ENCODE results near the gene ANO6. TPM values are rescaled to one million over a fixed set of nuclear protein-coding genes. Genes with fewer than 3 reads are reported as not detected.

Gene ANO6
- total RNA-seq, 1 donor from 2014 or later, result 24.1 TPM

GRCh38 chr12:45217846-45218245 lies 2.0 kb downstream of the ANO6 start:
- DNase-seq, result no peak
- Mint-ChIP-seq H3K27ac (no peak overlapping the region), H3K27me3 (no peaks in the 10 kb centered on the region), H3K36me3 (ENCODE audit: low read depth) (peaks cover 10% of the 10 kb centered on the region), H3K4me1 (peaks cover 38% of the 10 kb centered on the region), H3K4me3 (peak overlapping the region; percentile 93), H3K9me3 (no peaks in the 10 kb centered on the region)
- intact Hi-C loops (cut with micrococcal nuclease), result loop anchor here (2.0 to 5.0 kb wide), 3 partner anchors 46 to 774 kb away; partner anchors contain the start of gene SCAF11

DNA sequence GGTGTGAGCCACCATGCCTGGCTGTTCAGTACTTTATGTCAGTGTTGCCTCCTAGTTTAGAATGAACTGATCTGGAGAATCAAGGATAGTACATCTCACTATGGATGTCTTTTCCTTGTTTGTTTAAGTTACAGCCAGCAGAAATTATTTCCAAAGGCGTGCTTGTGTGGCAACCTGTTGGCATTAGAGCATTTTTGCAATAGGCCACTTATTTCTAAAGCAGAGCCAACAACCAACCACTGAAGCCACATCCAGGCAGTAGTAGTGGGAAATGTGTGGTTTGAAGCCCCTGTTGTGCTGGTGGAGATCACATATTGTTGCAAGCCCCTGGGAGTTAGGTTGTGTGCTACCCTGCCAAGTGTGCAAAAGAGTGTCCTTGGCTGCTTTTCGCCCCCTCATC lies 3.7 kb downstream of the ANO6 start:
- Mint-ChIP-seq H3K4me1 (peaks cover 39% of the 10 kb centered on the region), H3K27me3 (no peaks in the 10 kb centered on the region), H3K4me3 (no peak overlapping the region), H3K27ac (no peak overlapping the region), H3K36me3 (ENCODE audit: low read depth) (peaks cover 10% of the 10 kb centered on the region), H3K9me3 (no peaks in the 10 kb centered on the region)
- DNase-seq, result no peak
- intact Hi-C loops (cut with micrococcal nuclease), result loop anchor here (5.0 kb wide), 2 partner anchors 47 to 773 kb away; partner anchors contain the start of gene SCAF11

DNA sequence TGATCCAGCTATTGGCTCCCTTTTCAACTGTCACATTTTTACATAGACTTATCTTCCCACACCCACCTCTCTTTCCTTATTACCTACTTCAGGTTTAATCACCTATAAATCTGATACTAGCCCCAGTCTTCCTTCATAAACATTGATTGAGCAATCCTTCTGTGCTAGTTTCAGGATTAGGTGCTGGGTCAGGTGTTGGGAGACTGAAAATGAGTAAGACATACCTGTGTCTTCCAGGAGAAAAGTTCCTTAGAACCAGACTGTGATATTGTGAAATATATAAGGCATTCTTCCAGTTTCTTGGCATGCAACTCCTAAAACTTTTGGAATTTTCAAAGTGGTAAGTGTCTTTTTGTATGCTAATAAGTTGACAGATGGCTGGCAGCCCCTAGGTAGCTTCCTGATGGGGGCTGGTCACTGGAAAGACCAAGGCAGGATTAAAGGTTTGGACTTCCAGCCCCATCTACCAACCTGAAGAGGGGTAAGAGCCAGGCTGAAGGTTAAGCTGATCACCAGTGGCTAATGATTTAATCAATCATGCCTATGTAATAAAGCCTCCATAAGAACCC lies 4.6 kb downstream of the ANO6 start:
- H3K27ac Mint-ChIP-seq, result no peak overlapping the region
- peaks cover 34% of the 10 kb centered on the region for H3K4me1 Mint-ChIP-seq
- intact Hi-C loops (cut with micrococcal nuclease), result no loop called here
- H3K4me3 Mint-ChIP-seq, result no peak overlapping the region
- H3K27me3 Mint-ChIP-seq, result no peaks in the 10 kb centered on the region
- H3K36me3 Mint-ChIP-seq (ENCODE audit: low read depth), result peaks cover 12% of the 10 kb centered on the region
- no peak for DNase-seq
- H3K9me3 Mint-ChIP-seq, result no peaks in the 10 kb centered on the region

- peaks cover 16% of the 10 kb centered on the region for H3K36me3 Mint-ChIP-seq (ENCODE audit: low read depth)
- H3K4me3 Mint-ChIP-seq, result no peak overlapping the region
- no peak for DNase-seq
- H3K9me3 Mint-ChIP-seq, result no peaks in the 10 kb centered on the region
- H3K4me1 Mint-ChIP-seq, result peaks cover 30% of the 10 kb centered on the region
- no peak overlapping the region for H3K27ac Mint-ChIP-seq
- H3K27me3 Mint-ChIP-seq, result no peaks in the 10 kb centered on the region
- intact Hi-C loops (cut with micrococcal nuclease), result no loop called here
These were observed 5.1 kb downstream of the ANO6 start for GRCh38 chr12:45220969-45221368.

GRCh38 chr12:45223868-45224267 lies 8.0 kb downstream of the ANO6 start:
- H3K9me3 Mint-ChIP-seq, result no peaks in the 10 kb centered on the region
- no peak for DNase-seq
- no peak overlapping the region for H3K27ac Mint-ChIP-seq
- H3K4me3 Mint-ChIP-seq, result no peak overlapping the region
- H3K36me3 Mint-ChIP-seq (ENCODE audit: low read depth), result peaks cover 21% of the 10 kb centered on the region
- intact Hi-C loops (cut with micrococcal nuclease), result no loop called here
- H3K4me1 Mint-ChIP-seq, result peaks cover 27% of the 10 kb centered on the region
- no peaks in the 10 kb centered on the region for H3K27me3 Mint-ChIP-seq

DNA sequence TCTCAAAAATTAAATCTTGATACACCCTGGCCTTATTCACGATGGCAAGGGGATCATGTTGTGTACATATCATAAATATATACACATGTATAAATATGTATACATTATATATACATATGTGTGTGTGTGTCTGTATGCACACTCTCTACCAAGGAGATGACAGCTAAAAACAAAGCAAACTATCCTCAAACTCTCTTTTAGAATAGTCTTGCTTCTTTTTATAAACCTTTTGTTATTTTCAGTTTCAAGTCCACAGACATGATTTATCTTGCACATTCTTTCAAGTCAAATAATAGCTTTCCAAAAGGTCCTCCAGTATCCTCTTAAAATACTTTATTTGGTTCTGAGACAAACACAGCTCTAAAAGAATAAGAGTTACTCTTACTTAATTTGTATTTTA lies 8.4 kb downstream of the ANO6 start:
- no peak for DNase-seq
- Mint-ChIP-seq H3K27ac (no peak overlapping the region), H3K9me3 (no peaks in the 10 kb centered on the region), H3K27me3 (no peaks in the 10 kb centered on the region), H3K36me3 (ENCODE audit: low read depth) (peaks cover 21% of the 10 kb centered on the region), H3K4me1 (peaks cover 27% of the 10 kb centered on the region), H3K4me3 (no peak overlapping the region)
- intact Hi-C loops (cut with micrococcal nuclease), result no loop called here

GRCh38 chr12:45226021-45226420 lies 10.1 kb downstream of the ANO6 start:
- Mint-ChIP-seq H3K4me1 (peaks cover 17% of the 10 kb centered on the region), H3K36me3 (ENCODE audit: low read depth) (peaks cover 20% of the 10 kb centered on the region), H3K9me3 (no peaks in the 10 kb centered on the region), H3K4me3 (no peak overlapping the region), H3K27ac (no peak overlapping the region), H3K27me3 (no peaks in the 10 kb centered on the region)
- no peak for DNase-seq
- intact Hi-C loops (cut with micrococcal nuclease), result no loop called here

GRCh38 chr12:45227316-45228067 lies 11.6 kb downstream of the ANO6 start:
- no peak for DNase-seq
- H3K27me3 Mint-ChIP-seq, result no peaks in the 10 kb centered on the region
- no peaks in the 10 kb centered on the region for H3K9me3 Mint-ChIP-seq
- H3K27ac Mint-ChIP-seq, result no peak overlapping the region
- H3K4me1 Mint-ChIP-seq, result peaks cover 23% of the 10 kb centered on the region
- H3K36me3 Mint-ChIP-seq (ENCODE audit: low read depth), result peaks cover 17% of the 10 kb centered on the region
- intact Hi-C loops (cut with micrococcal nuclease), result no loop called here
- H3K4me3 Mint-ChIP-seq, result no peak overlapping the region

GRCh38 chr12:45231515-45232145 lies 15.7 kb downstream of the ANO6 start:
- Mint-ChIP-seq H3K4me3 (no peak overlapping the region), H3K27ac (no peak overlapping the region), H3K4me1 (peaks cover 46% of the 10 kb centered on the region), H3K36me3 (ENCODE audit: low read depth) (peaks cover 11% of the 10 kb centered on the region), H3K9me3 (no peaks in the 10 kb centered on the region), H3K27me3 (no peaks in the 10 kb centered on the region)
- intact Hi-C loops (cut with micrococcal nuclease), result loop anchor here (5.0 kb wide), 1 partner anchor 496 kb away; the partner anchor contains the start of gene ARID2
- DNase-seq, result no peak

GRCh38 chr12:45232146-45232755 lies 16.4 kb downstream of the ANO6 start:
- no peak for DNase-seq
- H3K4me1 Mint-ChIP-seq, result peaks cover 46% of the 10 kb centered on the region
- no peak overlapping the region for H3K27ac Mint-ChIP-seq
- no peaks in the 10 kb centered on the region for H3K9me3 Mint-ChIP-seq
- H3K4me3 Mint-ChIP-seq, result no peak overlapping the region
- intact Hi-C loops (cut with micrococcal nuclease), result loop anchor here (5.0 kb wide), 1 partner anchor 495 kb away; the partner anchor contains the start of gene ARID2
- no peaks in the 10 kb centered on the region for H3K27me3 Mint-ChIP-seq
- H3K36me3 Mint-ChIP-seq (ENCODE audit: low read depth), result peaks cover 16% of the 10 kb centered on the region

GRCh38 chr12:45232756-45233372 lies 17.0 kb downstream of the ANO6 start:
- Mint-ChIP-seq H3K4me3 (peak overlapping the region; percentile 38), H3K36me3 (ENCODE audit: low read depth) (peaks cover 16% of the 10 kb centered on the region), H3K27me3 (no peaks in the 10 kb centered on the region), H3K27ac (peak overlapping the region; percentile 57), H3K4me1 (peaks cover 43% of the 10 kb centered on the region), H3K9me3 (no peaks in the 10 kb centered on the region)
- intact Hi-C loops (cut with micrococcal nuclease), result loop anchor here (1.0 to 5.0 kb wide), 2 partner anchors 18 to 494 kb away; partner anchors contain the start of gene ARID2
- no peak for DNase-seq

DNA sequence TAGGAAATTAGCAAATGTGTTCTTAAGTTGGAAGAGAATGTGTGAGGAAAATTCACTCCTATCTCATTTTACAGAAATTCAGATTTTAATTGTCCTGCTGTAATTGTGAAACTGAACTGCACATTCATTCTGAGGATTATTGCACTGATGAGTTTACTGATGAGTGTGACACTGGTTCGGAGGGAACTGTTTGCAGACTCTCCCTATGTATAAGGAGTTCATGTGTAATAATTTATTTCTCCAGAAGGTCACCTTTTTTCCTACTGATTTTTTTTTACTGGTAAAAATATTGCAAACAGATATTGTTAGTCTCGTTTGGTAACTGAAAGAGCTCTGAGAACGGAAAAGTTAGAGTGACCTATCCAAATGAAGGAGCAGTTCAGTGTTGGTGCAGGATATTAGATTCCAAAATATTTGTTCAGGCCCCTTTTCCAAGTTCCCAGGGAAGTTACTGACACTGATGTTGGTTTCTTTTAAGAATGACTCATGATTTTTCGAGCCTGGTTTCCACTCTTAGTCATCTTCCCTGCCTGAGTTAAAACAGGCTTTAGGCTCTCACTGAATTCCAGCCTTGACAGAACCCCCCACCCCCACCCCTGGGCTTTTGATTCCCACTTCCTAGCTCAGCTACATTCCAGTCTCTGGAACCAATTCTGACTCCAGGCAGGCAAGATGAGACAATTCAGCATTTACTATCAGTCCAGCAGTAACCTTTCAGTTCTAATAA lies 18.4 kb downstream of the ANO6 start:
- peaks cover 14% of the 10 kb centered on the region for H3K36me3 Mint-ChIP-seq (ENCODE audit: low read depth)
- H3K27me3 Mint-ChIP-seq, result no peaks in the 10 kb centered on the region
- DNase-seq, result no peak
- peaks cover 41% of the 10 kb centered on the region for H3K4me1 Mint-ChIP-seq
- intact Hi-C loops (cut with micrococcal nuclease), result loop anchor here (5.0 kb wide), 1 partner anchor 493 kb away; the partner anchor contains the start of gene ARID2
- H3K27ac Mint-ChIP-seq, result peak overlapping the region; percentile 69
- peak overlapping the region; percentile 2 for H3K4me3 Mint-ChIP-seq
- no peaks in the 10 kb centered on the region for H3K9me3 Mint-ChIP-seq

Measured in activated CD4-positive, alpha-beta T cell treated with anti-CD3 and anti-CD28 coated beads, Interleukin-2, amount 10 ng/mL, durations not matched to agents 24 days and 14 days (primary cell).